ENCODE results near the gene GPC3. TPM values are rescaled to one million over a fixed set of nuclear protein-coding genes. Genes with fewer than 3 reads are reported as not detected.

Gene GPC3
- total RNA-seq, 6 experiments from 2014 or later = 0.31 to 6.8 (median 1.8) TPM

GRCh38 chrX:133804072-133804471, 181.3 kb downstream of the GPC3 start:
- no peaks in the 10 kb centered on the region for H3K36me3 ChIP-seq
- no peak for DNase-seq
- ATAC-seq = no peak

GRCh38 chrX:133796282-133796681, 189.1 kb downstream of the GPC3 start:
- Histone ChIP-seq H3K9me3 (no peaks in the 10 kb centered on the region), H3K4me1 (no peaks in the 10 kb centered on the region), H3K27ac (no peak overlapping the region), H3K36me3 (no peaks in the 10 kb centered on the region), H3K27me3 (peaks cover 0 to 4% of the 10 kb centered on the region in 2 donors), H3K4me3 (no peak overlapping the region)
- intact Hi-C loops (cut with DNase I) = no loop called here
- no peak for ATAC-seq
- DNase-seq = no peak
- TF ChIP-seq POLR2A (IDR thresholded peaks at IDR 0.05) (no peak), CTCF (IDR thresholded peaks at IDR 0.05) (no peak)

More at GRCh38 chrX:133804072-133804471, 181.3 kb downstream of the GPC3 start:
- intact Hi-C loops (cut with DNase I) = no loop called here
- no peak overlapping the region for H3K4me3 ChIP-seq
- H3K9me3 ChIP-seq = no peaks in the 10 kb centered on the region
- WGBS (ENCODE audit: insufficient coverage, low coverage, low lambda C conversion rate, missing lambda C conversion rate) = 60% methylated on average over 5 of the region's 6 CpGs
- no peaks in the 10 kb centered on the region for H3K4me1 ChIP-seq
- H3K27me3 ChIP-seq = no peaks in the 10 kb centered on the region
- H3K27ac ChIP-seq = no peak overlapping the region
- TF ChIP-seq CTCF (IDR thresholded peaks at IDR 0.05) (no peak), POLR2A (IDR thresholded peaks at IDR 0.05) (no peak)

- no peak for DNase-seq
- no peak for ATAC-seq
- peaks cover 0 to 4% of the 10 kb centered on the region in 2 donors for H3K27me3 ChIP-seq
These were observed 191.3 kb downstream of the GPC3 start for GRCh38 chrX:133794126-133794525.

GRCh38 chrX:133793626-133794025, 191.8 kb downstream of the GPC3 start:
- H3K36me3 ChIP-seq = no peaks in the 10 kb centered on the region
- H3K4me1 ChIP-seq = no peaks in the 10 kb centered on the region
- 61% methylated on average over 2 of the region's 2 CpGs for WGBS (ENCODE audit: insufficient coverage, low coverage, low lambda C conversion rate, missing lambda C conversion rate)
- TF ChIP-seq CTCF (IDR thresholded peaks at IDR 0.05) (no peak), POLR2A (IDR thresholded peaks at IDR 0.05) (no peak)
- ATAC-seq (no peak), DNase-seq (no peak)
- H3K27me3 ChIP-seq = peaks cover 0 to 9% of the 10 kb centered on the region in 2 donors
- intact Hi-C loops (cut with DNase I) = loop anchor here in 1 of 2 donors (5.0 kb wide), 1 partner anchor 129 kb away; no protein-coding TSS in a partner anchor
- no peaks in the 10 kb centered on the region for H3K9me3 ChIP-seq
- no peak overlapping the region for H3K4me3 ChIP-seq
- no peak overlapping the region for H3K27ac ChIP-seq

More at GRCh38 chrX:133794126-133794525, 191.3 kb downstream of the GPC3 start:
- TF ChIP-seq POLR2A (IDR thresholded peaks at IDR 0.05) = no peak
- TF ChIP-seq CTCF (IDR thresholded peaks at IDR 0.05) = no peak
- no peaks in the 10 kb centered on the region for H3K36me3 ChIP-seq
- H3K9me3 ChIP-seq = no peaks in the 10 kb centered on the region
- intact Hi-C loops (cut with DNase I) = loop anchor here in 1 of 2 donors (5.0 kb wide), 1 partner anchor 128 kb away; no protein-coding TSS in a partner anchor
- WGBS (ENCODE audit: insufficient coverage, low coverage, low lambda C conversion rate, missing lambda C conversion rate) = 27% methylated on average over 4 of the region's 4 CpGs
- H3K4me1 ChIP-seq = no peaks in the 10 kb centered on the region
- no peak overlapping the region for H3K27ac ChIP-seq
- no peak overlapping the region for H3K4me3 ChIP-seq

All from right lobe of liver (tissue), 6 donors.